A549 (cell line): ENCODE measurements around the gene DTWD1. TPM values are rescaled to one million over a fixed set of nuclear protein-coding genes. Genes with fewer than 3 reads are reported as not detected.
A peak's percentile ranks its signal among the peaks of the same experiment; 100 is the strongest.
"Not testable (repeated sequence)": the region's sequence is repeated elsewhere in the genome, so short reads cannot be mapped to it uniquely, and the experiment has no call there.

Experiments
- ATAC-seq, 2 experiments: fragments of 200-7000 bp in 1 of 2; fragments of >200 bp in 1 of 2; cut with Nextera tagmentation in 1 of 2; cut with Tn5 transposase in 1 of 2; 3 replicates each; pipeline versions ENCODE4 v1.8.0 to v1.9.1; 2018 to 2020; ENCODE audit warnings: mild to moderate bottlenecking in 1 of 2, moderate library complexity in 1 of 2
- CTCF ChIA-PET: fragments of 300-600 bp; sonication (Branson Sonifier 250); formaldehyde crosslinking; extraction: SDS; loops from one replicate; lab custom pipeline; 2021; ENCODE audit warnings: antibody characterized with exemption, inconsistent platforms; lab: Yijun Ruan, JAX
- POLR2A ChIA-PET: fragments of 350-600 bp; formaldehyde crosslinking; extraction: SDS; loops from one replicate; lab custom pipeline; 2021; ENCODE audit warnings: antibody characterized with exemption, inconsistent platforms; lab: Yijun Ruan, JAX
- DNase-seq, 2 experiments: peaks; one replicate each; pipeline versions ENCODE4 v3.0.0 to v3.0.0-alpha.2; 2011 to 2016; ENCODE audit warnings: low read depth in 1 of 2, low spot score in 1 of 2
- FAIRE-seq: peaks from 2 replicates; lab custom pipeline; 2011; peaks lifted over from hg19 to GRCh38; lab: Jason Lieb, UNC
- H3K27ac ChIP-seq, 2 experiments: fragments of >200 bp; sonication (Bioruptor Twin); formaldehyde crosslinking; 3 replicates each; pipeline ENCODE4 v1.5.1; 2016 to 2017
- H3K4me1 ChIP-seq: fragments of >200 bp; sonication (Bioruptor Twin); formaldehyde crosslinking; 3 replicates; pipeline ENCODE4 v1.6.1; 2016
- H3K4me2 ChIP-seq: fragments of >200 bp; sonication (Bioruptor Twin); formaldehyde crosslinking; 3 replicates; pipeline ENCODE4 v1.6.1; 2016
- H3K4me3 ChIP-seq: fragments of >200 bp; sonication (Bioruptor Twin); formaldehyde crosslinking; 3 replicates; pipeline ENCODE4 v1.5.1; 2016
- H3K9me3 ChIP-seq: fragments of >200 bp; sonication (Bioruptor Twin); formaldehyde crosslinking; 3 replicates; pipeline ENCODE4 v1.6.1; 2016
- CEBPB ChIP-seq, 2 experiments: fragments of >200 bp in 1 of 2; sonication (Bioruptor Twin) in 1 of 2; formaldehyde crosslinking in 1 of 2; IDR thresholded peaks; 2 replicates each; pipeline ENCODE4 v1.6.1; 2012 to 2016
- CHD2 ChIP-seq: fragments of 150-350 bp; IDR thresholded peaks from 2 replicates; pipeline ENCODE4 v1.6.1; 2014; ENCODE audit warnings: low read length; ENCODE audit not compliant: partially characterized antibody
- CHD4 ChIP-seq: fragments of 200-600 bp; sonication (generic); IDR thresholded peaks from 2 replicates; pipeline ENCODE4 v1.6.1; 2016; ENCODE audit warnings: antibody characterized with exemption, mild to moderate bottlenecking, borderline replicate concordance
- CTCF ChIP-seq: fragments of >200 bp; sonication (Bioruptor Twin); formaldehyde crosslinking; IDR thresholded peaks from 3 replicates; pipeline ENCODE4 v1.5.1; 2016
- EHF ChIP-seq: fragments of 250-450 bp; sonication (Bioruptor Pico); IDR thresholded peaks from 2 replicates; pipeline ENCODE4 v1.5.0; 2020; ENCODE audit warnings: mild to moderate bottlenecking
- EHMT2 ChIP-seq: fragments of 200-600 bp; sonication (generic); IDR thresholded peaks from 2 replicates; pipeline ENCODE4 v1.6.1; 2016; ENCODE audit warnings: antibody characterized with exemption, low read depth, mild to moderate bottlenecking, moderate library complexity
- ESRRA ChIP-seq: fragments of 150-350 bp; IDR thresholded peaks from 2 replicates; pipeline ENCODE4 v1.6.1; 2014; ENCODE audit warnings: mild to moderate bottlenecking, low read length, borderline replicate concordance
- FOXS1 ChIP-seq: fragments of 250-450 bp; sonication (Bioruptor Pico); IDR thresholded peaks from 2 replicates; pipeline ENCODE4 v1.5.0; 2020; ENCODE audit warnings: mild to moderate bottlenecking, moderate library complexity
- HOXB13 ChIP-seq: fragments of 250-450 bp; sonication (Bioruptor Pico); IDR thresholded peaks from 2 replicates; pipeline ENCODE4 v1.5.0; 2020; ENCODE audit warnings: low read depth, mild to moderate bottlenecking, moderate library complexity
- JUNB ChIP-seq: fragments of >200 bp; sonication (Bioruptor Twin); formaldehyde crosslinking; IDR thresholded peaks from 2 replicates; pipeline ENCODE4 v1.6.1; 2016
- KDM1A ChIP-seq: fragments of 200-600 bp; sonication (generic); IDR thresholded peaks from 2 replicates; pipeline ENCODE4 v1.6.1; 2016; ENCODE audit warnings: low read depth, mild to moderate bottlenecking
- MYC ChIP-seq: IDR thresholded peaks from 2 replicates; pipeline ENCODE4 v1.6.1; 2012; ENCODE audit warnings: mild to moderate bottlenecking, inconsistent platforms, low read length, improper control_type of control experiment, borderline replicate concordance
- NFE2L2 ChIP-seq: fragments of 150-350 bp; conservative IDR thresholded peaks from 2 replicates; pipeline ENCODE4 v1.6.1; 2014; ENCODE audit warnings: low read length
- PBX3 ChIP-seq: IDR thresholded peaks from 2 replicates; pipeline ENCODE4 v1.6.1; 2012
- POLR2A ChIP-seq: IDR thresholded peaks from 2 replicates; pipeline ENCODE4 v1.6.1; 2012; ENCODE audit warnings: mild to moderate bottlenecking, low read length
- POLR2AphosphoS2 ChIP-seq: conservative IDR thresholded peaks from 2 replicates; pipeline ENCODE4 v1.6.1; 2012; ENCODE audit warnings: low read length, improper control_type of control experiment, inconsistent platforms
- RAD21 ChIP-seq, 2 experiments: fragments of >200 bp in 1 of 2; sonication (Bioruptor Twin) in 1 of 2; formaldehyde crosslinking in 1 of 2; IDR thresholded peaks in 1 of 2; conservative IDR thresholded peaks in 1 of 2; 2 replicates in 1 of 2; 3 replicates in 1 of 2; pipeline ENCODE4 v1.6.1; 2012 to 2018; ENCODE audit warnings: inconsistent platforms in 1 of 2
- RCOR1 ChIP-seq: fragments of 150-350 bp; IDR thresholded peaks from 2 replicates; pipeline ENCODE4 v1.6.1; 2014; ENCODE audit warnings: antibody characterized with exemption, low read length, low read depth
- REST ChIP-seq: fragments of 200-600 bp; sonication (generic); IDR thresholded peaks from 2 replicates; pipeline ENCODE4 v1.6.1; 2016; ENCODE audit warnings: antibody characterized with exemption, mild to moderate bottlenecking, moderate library complexity
- RNF2 ChIP-seq: fragments of 200-600 bp; sonication (generic); IDR thresholded peaks from 2 replicates; pipeline ENCODE4 v1.6.1; 2016; ENCODE audit warnings: low read depth, mild to moderate bottlenecking, antibody characterized with exemption, moderate library complexity, borderline replicate concordance
- USF2 ChIP-seq: fragments of 450-650 bp; IDR thresholded peaks from 2 replicates; pipeline ENCODE4 v1.6.1; 2014; ENCODE audit warnings: antibody characterized with exemption
- ZC3H11A ChIP-seq: fragments of 450-650 bp; IDR thresholded peaks from 2 replicates; pipeline ENCODE4 v1.6.1; 2014; ENCODE audit warnings: antibody characterized with exemption, mild to moderate bottlenecking
- ZSCAN20 ChIP-seq: fragments of 250-450 bp; sonication (Bioruptor Pico); IDR thresholded peaks from 2 replicates; pipeline ENCODE4 v1.8.0; 2022; ENCODE audit warnings: mild to moderate bottlenecking, moderate library complexity
- WGBS: methylation state at CpG from one replicate; pipeline ENCODE4 v1.1.6; 2017; ENCODE audit errors: missing lambda C conversion rate; 5-methylcytosine and 5-hydroxymethylcytosine counted together
- polyA plus RNA-seq, 4 experiments: library from polyadenylated mRNA; depleted of rRNA in 3 of 4; stranded (reverse); fragments of >200 nt; fragmentation: RNase III in 1 of 4; extraction: RNeasy Plus Mini Kit Qiagen cat#74134 plus additional on column Dnase treatment in 1 of 4; gene quantifications; 2 replicates in 3 of 4; 3 replicates in 1 of 4; pipeline ENCODE4 v1.2.3, GENCODE V29; 2011 to 2017

DTWD1 gene
- polyA plus RNA-seq, 2 of the 4 experiments (the other 2 are of a cell fraction): 17.3 to 24.3 TPM

GRCh38 chr15:49693498-49693897 lies 72.7 kb downstream of the DTWD1 start:
- Histone ChIP-seq H3K4me2 (no peak overlapping the region), H3K27ac (no peak overlapping the region), H3K4me1 (no peaks in the 10 kb centered on the region), H3K9me3 (no peaks in the 10 kb centered on the region), H3K4me3 (no peak overlapping the region)
- no peak for ATAC-seq
- ChIA-PET POLR2A (no interaction called here), CTCF (interaction anchor here (0.6 kb wide), 1 partner anchor 138 kb away, joined by 3 read pairs; no protein-coding TSS in a partner anchor)
- no peak for FAIRE-seq
- TF ChIP-seq HOXB13 (no peak), POLR2AphosphoS2 (no peak), ESRRA (no peak), RCOR1 (no peak), CEBPB (IDR thresholded peaks at IDR 0.05) (no peak), CHD2 (no peak), REST (no peak), RAD21 (conservative IDR thresholded peaks at IDR 0.05 in 1 of 2, IDR thresholded peaks at IDR 0.05 in 1 of 2) (no peak), USF2 (no peak), POLR2A (no peak), NFE2L2 (no peak), CTCF (no peak), CHD4 (no peak)
- no peak for DNase-seq

- no peak for FAIRE-seq
- no peaks in the 10 kb centered on the region for H3K9me3 ChIP-seq
- no peak overlapping the region for H3K27ac ChIP-seq
- no peak overlapping the region for H3K4me3 ChIP-seq
- H3K4me1 ChIP-seq: no peaks in the 10 kb centered on the region
- H3K4me2 ChIP-seq: no peak overlapping the region
- no peak for TF ChIP-seq MYC
- no peak for TF ChIP-seq RNF2
- no peak for TF ChIP-seq KDM1A
- TF ChIP-seq CEBPB (IDR thresholded peaks at IDR 0.05): 0 out of 4 replicates have a peak, but pooled peaks of 1 of the 2 experiments have one; percentile 7
- TF ChIP-seq, all 56 proteins: peak for 1
- 25% methylated on average over 2 of the region's 2 CpGs for WGBS
- ATAC-seq (no peak), DNase-seq (no peak)
- CTCF ChIA-PET: no interaction called here
- POLR2A ChIA-PET: no interaction called here
Observed at GRCh38 chr15:49696433-49696832, 75.6 kb downstream of the DTWD1 start.

GRCh38 chr15:49697121-49697520 lies 76.3 kb downstream of the DTWD1 start:
- H3K27ac ChIP-seq: no peak overlapping the region
- DNase-seq (no peak), FAIRE-seq (no peak), ATAC-seq (no peak)
- ChIA-PET CTCF (no interaction called here), POLR2A (no interaction called here)
- H3K4me2 ChIP-seq: no peak overlapping the region
- no peak for TF ChIP-seq ZC3H11A
- TF ChIP-seq HOXB13: no peak
- TF ChIP-seq EHMT2: no peak
- no peak for TF ChIP-seq PBX3
- TF ChIP-seq JUNB: no peak
- no peak for TF ChIP-seq CTCF
- TF ChIP-seq ZSCAN20: no peak
- no peak for TF ChIP-seq MYC
- TF ChIP-seq EHF (CRISPR knock-in tag): no peak
- TF ChIP-seq FOXS1 (CRISPR knock-in tag): no peak
- WGBS: 69% methylated on average over 1 of the region's 1 CpG
- H3K9me3 ChIP-seq: no peaks in the 10 kb centered on the region
- no peaks in the 10 kb centered on the region for H3K4me1 ChIP-seq
- H3K4me3 ChIP-seq: no peak overlapping the region

- ATAC-seq, H3K4me1 ChIP-seq, DNase-seq, CTCF ChIA-PET, H3K4me3 ChIP-seq, H3K27ac ChIP-seq, POLR2A ChIA-PET, FAIRE-seq, H3K4me2 ChIP-seq, H3K9me3 ChIP-seq: not testable (repeated sequence)
- 76% methylated on average over 12 of the region's 12 CpGs for WGBS
Observed at GRCh38 chr15:49702982-49703381, 82.1 kb downstream of the DTWD1 start.
